ENCODE results near the gene EHMT1.
A peak's percentile ranks its signal among the peaks of the same experiment; 100 is the strongest.

EHMT1 gene

DNA sequence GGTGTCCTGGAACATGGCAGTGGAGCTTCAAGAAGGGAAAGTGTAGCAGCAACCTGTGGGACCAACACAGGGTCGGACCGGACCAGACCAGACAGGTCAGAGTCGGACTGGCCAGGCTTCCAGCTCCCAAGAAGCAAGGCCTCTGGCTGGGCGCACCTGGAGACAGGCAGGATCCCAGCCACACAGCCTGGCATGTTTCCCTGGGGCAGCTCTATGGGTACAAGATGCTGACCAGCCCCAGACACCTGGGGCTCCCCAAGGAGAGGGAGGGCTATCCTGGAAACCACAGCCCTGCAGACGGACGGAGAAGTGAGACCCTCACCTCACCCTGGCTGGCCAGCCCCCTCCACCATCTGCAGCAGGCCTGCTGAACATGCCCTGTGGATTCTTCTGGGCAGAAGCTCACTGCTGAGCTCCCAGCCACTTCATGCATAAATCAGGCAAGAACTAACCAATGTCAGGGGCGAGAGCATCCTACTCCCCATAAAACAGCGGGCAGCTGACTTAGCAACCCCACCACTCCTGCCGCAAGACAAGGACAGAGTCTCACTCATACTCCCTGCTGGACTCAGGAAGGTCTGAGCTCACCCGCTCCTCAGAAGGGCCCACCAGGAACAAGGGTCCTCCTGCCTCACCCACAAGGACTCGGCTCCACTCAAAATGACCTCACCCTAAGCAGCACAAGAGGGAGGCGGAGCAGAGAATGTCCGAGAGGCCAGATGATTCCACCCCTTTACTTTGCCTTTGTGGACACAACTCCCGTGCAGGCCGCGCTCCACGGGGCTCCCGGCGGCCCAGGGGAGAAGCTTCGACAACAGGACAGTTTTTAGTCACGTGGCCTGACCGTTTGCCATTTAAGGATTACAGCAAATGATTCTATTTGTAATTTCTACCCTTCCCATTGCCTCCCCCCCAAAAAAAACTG lies 37.2 kb upstream of the EHMT1 start:
- DNase-seq (ENCODE audit: extremely low spot score) = no peak
- TF ChIP-seq CTBP1 (IDR thresholded peaks at IDR 0.05; ENCODE audit: borderline replicate concordance) (no peak), SP1 (IDR thresholded peaks at IDR 0.05) (no peak), LEF1 (IDR thresholded peaks at IDR 0.05; ENCODE audit: borderline replicate concordance) (no peak), L3MBTL2 (conservative IDR thresholded peaks at IDR 0.05) (no peak), TARDBP (IDR thresholded peaks at IDR 0.05) (no peak)
- ChIA-PET POLR2A (interaction anchor here (0.9 to 2.4 kb wide), 4 partner anchors 9 to 37 kb away, joined by 3 to 15 read pairs (median 6); partner anchors contain the start of genes ARRDC1, EHMT1 and ZMYND19), CTCF (interaction anchor here (0.7 kb wide), 1 partner anchor 30 kb away, joined by 3 read pairs; no protein-coding TSS in a partner anchor)

DNA sequence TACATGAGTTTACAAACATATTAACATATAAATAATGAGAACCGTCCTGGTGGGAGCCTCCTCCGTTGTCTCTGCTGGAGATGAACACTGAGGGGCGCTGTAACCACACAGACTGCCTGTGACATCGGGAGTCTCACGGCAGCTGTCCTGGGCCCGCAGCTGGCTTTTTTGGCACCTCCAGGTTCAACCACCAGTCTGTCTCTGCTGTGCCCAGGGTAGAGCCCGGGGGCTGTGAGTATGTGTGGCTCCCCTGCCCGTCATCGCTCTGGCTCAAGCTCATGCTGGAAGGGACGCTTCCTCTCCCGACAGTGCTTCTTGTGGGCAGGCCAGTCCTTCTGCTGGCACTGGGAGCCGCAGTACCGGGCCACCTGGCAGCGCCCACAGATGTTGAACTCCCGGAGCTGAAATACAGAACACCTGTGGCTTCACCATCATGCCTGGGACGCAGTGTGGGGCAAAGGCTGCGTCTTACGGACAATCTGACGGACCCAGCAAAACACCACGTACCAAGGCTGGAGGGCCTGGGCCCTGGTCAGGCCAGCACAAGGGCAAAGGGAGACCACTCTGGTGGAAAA lies 36.4 kb upstream of the EHMT1 start:
- CTCF ChIA-PET = interaction anchor here (0.7 kb wide), 1 partner anchor 29 kb away, joined by 3 read pairs; no protein-coding TSS in a partner anchor
- TF ChIP-seq HDGF (IDR thresholded peaks at IDR 0.05; ENCODE audit: borderline replicate concordance) (no peak), FOXA1 (IDR thresholded peaks at IDR 0.05) (no peak), FOXM1 (IDR thresholded peaks at IDR 0.05; ENCODE audit: borderline replicate concordance) (no peak), BHLHE40 (IDR thresholded peaks at IDR 0.05; ENCODE audit: borderline replicate concordance) (no peak), TARDBP (IDR thresholded peaks at IDR 0.05) (no peak), NFRKB (IDR thresholded peaks at IDR 0.05) (no peak), FOXK2 (IDR thresholded peaks at IDR 0.05) (no peak), LEF1 (IDR thresholded peaks at IDR 0.05; ENCODE audit: borderline replicate concordance) (no peak), ELF4 (IDR thresholded peaks at IDR 0.05) (no peak), L3MBTL2 (conservative IDR thresholded peaks at IDR 0.05) (no peak), ZNF384 (IDR thresholded peaks at IDR 0.05) (no peak), CTBP1 (IDR thresholded peaks at IDR 0.05; ENCODE audit: borderline replicate concordance) (no peak), ARNT (IDR thresholded peaks at IDR 0.05) (no peak), SUZ12 (IDR thresholded peaks at IDR 0.05) (no peak), SP1 (IDR thresholded peaks at IDR 0.05) (no peak)
- TF ChIP-seq, protein P1, sequence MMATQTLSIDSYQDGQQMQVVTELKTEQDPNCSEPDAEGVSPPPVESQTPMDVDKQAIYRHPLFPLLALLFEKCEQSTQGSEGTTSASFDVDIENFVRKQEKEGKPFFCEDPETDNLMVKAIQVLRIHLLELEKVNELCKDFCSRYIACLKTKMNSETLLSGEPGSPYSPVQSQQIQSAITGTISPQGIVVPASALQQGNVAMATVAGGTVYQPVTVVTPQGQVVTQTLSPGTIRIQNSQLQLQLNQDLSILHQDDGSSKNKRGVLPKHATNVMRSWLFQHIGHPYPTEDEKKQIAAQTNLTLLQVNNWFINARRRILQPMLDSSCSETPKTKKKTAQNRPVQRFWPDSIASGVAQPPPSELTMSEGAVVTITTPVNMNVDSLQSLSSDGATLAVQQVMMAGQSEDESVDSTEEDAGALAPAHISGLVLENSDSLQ (IDR thresholded peaks at IDR 0.05) = no peak
- DNase-seq (ENCODE audit: extremely low spot score) = peak; percentile 48
- POLR2A ChIA-PET = interaction anchor here (1.2 to 2.4 kb wide), 3 partner anchors 9 to 36 kb away, joined by 5 to 15 read pairs (median 6); partner anchors contain the start of genes EHMT1 and ZMYND19

DNA sequence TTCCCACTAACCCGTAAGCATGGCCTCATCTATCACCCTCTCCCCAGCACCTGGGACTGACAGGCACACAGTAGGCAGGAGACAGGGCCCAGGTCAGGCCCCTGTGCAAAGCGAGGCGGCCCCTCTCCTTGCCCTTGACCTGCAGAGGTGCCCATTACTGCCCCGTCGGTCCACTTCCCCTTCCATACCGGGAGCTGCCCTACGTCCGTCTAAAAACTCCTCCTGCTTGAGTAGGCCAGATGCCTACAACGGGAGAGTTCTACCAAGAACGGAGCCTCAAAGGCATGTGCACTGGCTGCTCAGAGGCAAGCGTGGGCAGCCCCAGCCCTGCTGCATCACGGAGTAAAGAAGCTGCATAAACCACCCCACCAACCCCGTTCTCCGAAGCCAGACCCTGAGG lies 35.5 kb upstream of the EHMT1 start:
- TF ChIP-seq LEF1 (IDR thresholded peaks at IDR 0.05; ENCODE audit: borderline replicate concordance) (no peak), SP1 (IDR thresholded peaks at IDR 0.05) (no peak), FOXK2 (IDR thresholded peaks at IDR 0.05) (no peak), TARDBP (IDR thresholded peaks at IDR 0.05) (no peak), NFRKB (IDR thresholded peaks at IDR 0.05) (no peak), SUZ12 (IDR thresholded peaks at IDR 0.05) (no peak), L3MBTL2 (conservative IDR thresholded peaks at IDR 0.05) (no peak), HDGF (IDR thresholded peaks at IDR 0.05; ENCODE audit: borderline replicate concordance) (no peak), ZNF384 (IDR thresholded peaks at IDR 0.05) (no peak), FOXA1 (IDR thresholded peaks at IDR 0.05) (no peak)
- TF ChIP-seq, protein P1 (IDR thresholded peaks at IDR 0.05) = no peak
- POLR2A ChIA-PET = no interaction called here
- CTCF ChIA-PET = no interaction called here
- no peak for DNase-seq (ENCODE audit: extremely low spot score)

DNA sequence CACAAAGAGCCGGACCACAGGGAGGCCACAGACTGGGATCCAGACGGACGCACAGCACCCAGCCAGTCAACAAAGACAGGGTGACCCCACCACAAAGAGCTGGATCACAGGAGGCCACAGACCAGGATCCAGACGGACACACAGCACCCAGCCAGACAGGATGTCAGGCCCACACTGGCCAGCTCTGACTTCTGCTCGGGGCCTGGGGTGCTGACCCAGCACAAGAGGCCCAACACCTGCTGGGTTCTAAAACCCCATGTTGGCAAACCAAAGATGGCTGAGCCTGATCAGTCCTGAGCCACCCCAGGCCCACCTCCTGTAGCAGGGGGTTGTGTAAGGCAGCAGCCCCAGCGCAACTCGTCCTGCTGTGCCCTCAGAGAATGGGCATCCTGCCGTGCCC lies 34.8 kb upstream of the EHMT1 start:
- no peak for DNase-seq (ENCODE audit: extremely low spot score)
- ChIA-PET POLR2A (no interaction called here), CTCF (no interaction called here)
- TF ChIP-seq ELF4 (IDR thresholded peaks at IDR 0.05) = no peak

DNA sequence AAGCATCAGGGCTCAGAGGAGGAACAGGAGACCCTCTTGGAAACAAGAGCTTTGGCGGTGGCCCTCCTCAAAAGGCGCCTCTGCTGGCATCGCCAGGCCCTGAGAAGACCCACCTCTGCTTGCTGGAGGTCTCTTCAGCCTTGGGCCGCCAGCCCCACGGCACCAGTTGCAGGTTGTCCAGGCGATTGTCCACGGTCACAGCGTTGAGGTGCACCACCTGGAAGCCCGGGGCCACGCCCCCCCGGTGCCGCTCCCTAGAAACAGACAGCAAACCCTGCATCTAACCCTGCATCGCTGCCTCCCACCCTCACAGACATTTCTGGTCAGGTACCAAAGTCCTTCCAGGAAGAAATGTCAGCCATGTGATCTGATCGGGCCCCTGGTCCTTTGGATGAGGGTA lies 32.0 kb upstream of the EHMT1 start:
- no peak for DNase-seq (ENCODE audit: extremely low spot score)
- TF ChIP-seq L3MBTL2 (conservative IDR thresholded peaks at IDR 0.05) = no peak
- no peak for TF ChIP-seq ARNT (IDR thresholded peaks at IDR 0.05)
- TF ChIP-seq ZNF384 (IDR thresholded peaks at IDR 0.05) = no peak
- no peak for TF ChIP-seq SUZ12 (IDR thresholded peaks at IDR 0.05)
- no peak for TF ChIP-seq HDGF (IDR thresholded peaks at IDR 0.05; ENCODE audit: borderline replicate concordance)
- TF ChIP-seq CTBP1 (IDR thresholded peaks at IDR 0.05; ENCODE audit: borderline replicate concordance) = no peak
- no peak for TF ChIP-seq LEF1 (IDR thresholded peaks at IDR 0.05; ENCODE audit: borderline replicate concordance)
- TF ChIP-seq, protein P1 (IDR thresholded peaks at IDR 0.05) = no peak
- TF ChIP-seq BHLHE40 (IDR thresholded peaks at IDR 0.05; ENCODE audit: borderline replicate concordance) = no peak
- TF ChIP-seq FOXM1 (IDR thresholded peaks at IDR 0.05; ENCODE audit: borderline replicate concordance) = no peak
- no peak for TF ChIP-seq SP1 (IDR thresholded peaks at IDR 0.05)
- ChIA-PET CTCF (interaction anchor here (2.2 kb wide), 1 partner anchor 8 kb away, joined by 7 read pairs; no protein-coding TSS in a partner anchor), POLR2A (no interaction called here)

DNA sequence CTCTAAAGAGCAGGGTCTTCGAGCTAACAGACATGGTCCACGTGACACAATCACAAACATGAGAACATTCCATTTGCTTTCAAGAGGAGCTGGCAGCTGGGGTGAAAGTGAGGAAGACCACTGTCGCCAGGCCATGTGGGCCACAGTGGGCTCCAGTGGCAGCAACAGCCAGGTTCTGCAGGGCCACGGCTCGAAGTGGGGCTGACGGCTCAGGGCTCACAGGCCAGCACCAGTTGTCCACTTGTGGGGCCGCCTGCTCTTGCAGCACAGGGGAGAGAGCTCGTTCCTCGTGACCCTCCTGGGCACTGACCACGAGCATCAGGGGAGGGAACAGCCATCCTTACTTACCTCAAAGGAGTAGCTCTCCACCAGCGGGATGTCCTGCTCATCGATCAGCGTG lies 30.5 kb upstream of the EHMT1 start:
- TF ChIP-seq FOXK2 (IDR thresholded peaks at IDR 0.05) = no peak
- TF ChIP-seq BHLHE40 (IDR thresholded peaks at IDR 0.05; ENCODE audit: borderline replicate concordance) = no peak
- no peak for TF ChIP-seq CTBP1 (IDR thresholded peaks at IDR 0.05; ENCODE audit: borderline replicate concordance)
- no peak for TF ChIP-seq ZNF384 (IDR thresholded peaks at IDR 0.05)
- TF ChIP-seq HDGF (IDR thresholded peaks at IDR 0.05; ENCODE audit: borderline replicate concordance) = no peak
- no peak for TF ChIP-seq LEF1 (IDR thresholded peaks at IDR 0.05; ENCODE audit: borderline replicate concordance)
- TF ChIP-seq FOXA1 (IDR thresholded peaks at IDR 0.05) = no peak
- TF ChIP-seq SP1 (IDR thresholded peaks at IDR 0.05) = no peak
- TF ChIP-seq L3MBTL2 (conservative IDR thresholded peaks at IDR 0.05) = no peak
- TF ChIP-seq ARNT (IDR thresholded peaks at IDR 0.05) = no peak
- no peak for TF ChIP-seq SUZ12 (IDR thresholded peaks at IDR 0.05)
- ChIA-PET CTCF (interaction anchor here (2.2 kb wide), 1 partner anchor 9 kb away, joined by 7 read pairs; no protein-coding TSS in a partner anchor), POLR2A (interaction anchor here (2.4 kb wide), 1 partner anchor 31 kb away, joined by 6 read pairs; the partner anchor contains the start of gene EHMT1)
- DNase-seq (ENCODE audit: extremely low spot score) = no peak

All from HEK293T (cell line).